Spinal cord (tissue), 10 donors: ENCODE measurements around the gene TEDC2. TPM values are rescaled to one million over a fixed set of nuclear protein-coding genes. Genes with fewer than 3 reads are reported as not detected.

Experiments
- DNase-seq, 6 donors: peaks; one replicate each; pipeline versions ENCODE4 v3.0.0 to v3.0.0-alpha.2; 2013 to 2015; ENCODE audit warnings: low spot score in 6 of 6, low read depth in 4 of 6
- H3K27ac ChIP-seq: one replicate; pipeline ENCODE4 v1.5.1; 2013; ENCODE audit warnings: low read depth, low read length, control low read depth
- H3K27me3 ChIP-seq: one replicate; pipeline ENCODE4 v1.6.1; 2013; ENCODE audit warnings: low read length; ENCODE audit not compliant: control insufficient read depth, insufficient read depth
- H3K36me3 ChIP-seq: one replicate; pipeline ENCODE4 v1.6.1; 2013; ENCODE audit warnings: low read length; ENCODE audit not compliant: control insufficient read depth, insufficient read depth
- H3K4me1 ChIP-seq: one replicate; pipeline ENCODE4 v1.6.1; 2013; ENCODE audit warnings: low read length; ENCODE audit not compliant: control insufficient read depth, insufficient read depth
- H3K4me3 ChIP-seq: one replicate; pipeline ENCODE4 v1.5.1; 2013; ENCODE audit warnings: low read depth, low read length, control low read depth
- H3K9me3 ChIP-seq: one replicate; pipeline ENCODE4 v1.6.1; 2013; ENCODE audit warnings: low read length; ENCODE audit not compliant: control insufficient read depth, insufficient read depth
- WGBS: methylation state at CpG from one replicate; pipeline ENCODE4 v1.1.5; 2013; ENCODE audit warnings: missing lambda C conversion rate; ENCODE audit not compliant: insufficient coverage; 5-methylcytosine and 5-hydroxymethylcytosine counted together
- polyA plus RNA-seq, 2 donors: library from polyadenylated mRNA; unstranded; fragments of 120-200 nt; gene quantifications; one replicate each; pipeline ENCODE4 v1.2.1, GENCODE V29; 2013; ENCODE audit not compliant: insufficient read length in 2 of 2
- small RNA-seq: library from RNA; depleted of rRNA; stranded (forward); fragments of <200 nt; gene quantifications from one replicate; pipeline ENCODE3, GENCODE V24; 2014; ENCODE audit warnings: low replicate concordance
- total RNA-seq, 2 donors: library from RNA; depleted of rRNA in 1 of 2; stranded (reverse); fragments of 120-200 nt in 1 of 2; fragments of >200 nt in 1 of 2; gene quantifications; one replicate each; pipeline versions ENCODE4 v1.2.3 to v1.2.4, GENCODE V29; 2013 to 2014
- donor health status: healthy.

The TEDC2 gene
- total and polyA plus RNA-seq, 4 donors = 4.4 to 12.1 (median 10.0) TPM

GRCh38 chr16:2507665-2508064 is 47.8 kb downstream of the TEDC2 start:
- Histone ChIP-seq H3K36me3 (peaks cover 32% of the 10 kb centered on the region), H3K9me3 (no peaks in the 10 kb centered on the region), H3K27me3 (no peaks in the 10 kb centered on the region), H3K4me1 (peaks cover 19% of the 10 kb centered on the region), H3K27ac (no peak overlapping the region), H3K4me3 (no peak overlapping the region)
- 94% methylated on average over 9 of the region's 11 CpGs for WGBS
- DNase-seq = no peak

- no peaks in the 10 kb centered on the region for H3K9me3 ChIP-seq
These were observed 49.0 kb downstream of the TEDC2 start for GRCh38 chr16:2508722-2509400.

GRCh38 chr16:2511128-2511800 is 51.4 kb downstream of the TEDC2 start:
- 38% methylated on average over 24 of the region's 24 CpGs for WGBS
- Histone ChIP-seq H3K36me3 (peaks cover 29% of the 10 kb centered on the region), H3K27ac (no peak overlapping the region), H3K27me3 (no peaks in the 10 kb centered on the region), H3K4me1 (peaks cover 40% of the 10 kb centered on the region), H3K4me3 (no peak overlapping the region), H3K9me3 (no peaks in the 10 kb centered on the region)
- peak in 2 of 6 donors; percentile 46 to 47 for DNase-seq

More at GRCh38 chr16:2508722-2509400, 49.0 kb downstream of the TEDC2 start:
- H3K36me3 ChIP-seq = peaks cover 28% of the 10 kb centered on the region
- DNase-seq = no peak
- H3K27ac ChIP-seq = no peak overlapping the region
- WGBS = 86% methylated on average over 16 of the region's 18 CpGs
- no peaks in the 10 kb centered on the region for H3K27me3 ChIP-seq
- peaks cover 22% of the 10 kb centered on the region for H3K4me1 ChIP-seq
- H3K4me3 ChIP-seq = no peak overlapping the region

- Histone ChIP-seq H3K9me3 (no peaks in the 10 kb centered on the region), H3K27ac (peak overlapping the region; percentile 63), H3K27me3 (no peaks in the 10 kb centered on the region), H3K4me3 (no peak overlapping the region), H3K4me1 (peaks cover 49% of the 10 kb centered on the region), H3K36me3 (peaks cover 29% of the 10 kb centered on the region)
- 87% methylated on average over 17 of the region's 17 CpGs for WGBS
- no peak for DNase-seq
These were observed 52.3 kb downstream of the TEDC2 start for GRCh38 chr16:2511996-2512734.

GRCh38 chr16:2512735-2513404 is 53.0 kb downstream of the TEDC2 start:
- peaks cover 56% of the 10 kb centered on the region for H3K4me1 ChIP-seq
- peaks cover 27% of the 10 kb centered on the region for H3K36me3 ChIP-seq
- 10% methylated on average over 12 of the region's 15 CpGs for WGBS
- H3K27me3 ChIP-seq = no peaks in the 10 kb centered on the region
- DNase-seq = peak in 1 of 6 donors; percentile 43
- H3K4me3 ChIP-seq = peak overlapping the region; percentile 61
- H3K9me3 ChIP-seq = no peaks in the 10 kb centered on the region
- H3K27ac ChIP-seq = peak overlapping the region; percentile 63

GRCh38 chr16:2513405-2514332 is 53.8 kb downstream of the TEDC2 start, which contains the start of gene ATP6V0C:
Gene ATP6V0C (plus strand): TSS chr16:2513952. CDS start chr16:2514104, 152 bp downstream.
- Histone ChIP-seq H3K4me1 (peaks cover 64% of the 10 kb centered on the region), H3K27me3 (no peaks in the 10 kb centered on the region), H3K9me3 (no peaks in the 10 kb centered on the region), H3K4me3 (peak within 1 kb of the TSS; percentile 78), H3K27ac (peak within 1 kb of the TSS; percentile 79), H3K36me3 (peaks cover 33% of the 10 kb centered on the region)
- WGBS = under 1% methylated on average over 120 of the region's 122 CpGs
- DNase-seq = peak; percentile 68 to 97 (median 82)

Small RNA genes within 50 kb of the gene (small RNA-seq; reads per million reads assigned to genes)
- gene MIR6768 = not detected

Other genes starting within 250 kb of the TEDC2 start
- 10 to 100 TPM in 1 of 2 donors, 1 to 10 TPM in 1; 5.2 to 13.3 TPM for gene BRICD5, start 249.2 kb upstream of the TEDC2 start, total RNA-seq
- gene BRICD5, start 249.2 kb upstream of the TEDC2 start, polyA plus RNA-seq = 10 to 100 TPM; 21.7 to 30.5 TPM
- 10 to 100 TPM; 15.9 to 16.9 TPM for gene PGP, start 245.3 kb upstream of the TEDC2 start, total RNA-seq
- 10 to 100 TPM; 26.7 to 35.7 TPM for gene PGP, start 245.3 kb upstream of the TEDC2 start, polyA plus RNA-seq
- 10 to 100 TPM; 18.0 to 29.2 TPM for gene E4F1, start 236.5 kb upstream of the TEDC2 start, total RNA-seq
- gene E4F1, start 236.5 kb upstream of the TEDC2 start, polyA plus RNA-seq = 10 to 100 TPM; 29.7 to 31.9 TPM
- 1 to 10 TPM; 1.9 to 2.6 TPM for gene DNASE1L2, start 223.7 kb upstream of the TEDC2 start, total RNA-seq
- 1 to 10 TPM; 5.2 to 6.1 TPM for gene DNASE1L2, start 223.7 kb upstream of the TEDC2 start, polyA plus RNA-seq
- 10 to 100 TPM; 18.8 to 52.6 TPM for gene ECI1, start 208.5 kb upstream of the TEDC2 start, total RNA-seq
- gene ECI1, start 208.5 kb upstream of the TEDC2 start, polyA plus RNA-seq = 10 to 100 TPM; 55.3 to 58.9 TPM
- gene RNPS1, start 192.0 kb upstream of the TEDC2 start, total RNA-seq = 100 to 1,000 TPM in 1 of 2 donors, 10 to 100 TPM in 1; 72.7 to 109 TPM
- 100 to 1,000 TPM; 265 to 285 TPM for gene RNPS1, start 192.0 kb upstream of the TEDC2 start, polyA plus RNA-seq
- 10 to 100 TPM; 34.3 to 61.0 TPM for gene ABCA3, start 119.4 kb upstream of the TEDC2 start, total RNA-seq
- 10 to 100 TPM; 87.9 to 88.5 TPM for gene ABCA3, start 119.4 kb upstream of the TEDC2 start, polyA plus RNA-seq
- 1 to 10 TPM; 7.6 to 8.9 TPM for gene CCNF, start 30.7 kb upstream of the TEDC2 start, total RNA-seq
- gene CCNF, start 30.7 kb upstream of the TEDC2 start, polyA plus RNA-seq = 10 to 100 TPM; 10.4 to 11.6 TPM
- 1 to 10 TPM; 1.6 to 3.0 TPM for gene NTN3, start 11.2 kb downstream of the TEDC2 start, total RNA-seq
- 1 to 10 TPM; 3.0 to 3.9 TPM for gene NTN3, start 11.2 kb downstream of the TEDC2 start, polyA plus RNA-seq
- 10 to 100 TPM; 22.2 to 22.8 TPM for gene TBC1D24, start 15.0 kb downstream of the TEDC2 start, total RNA-seq
- gene TBC1D24, start 15.0 kb downstream of the TEDC2 start, polyA plus RNA-seq = 10 to 100 TPM; 48.1 to 64.2 TPM
- 10 to 100 TPM; 42.6 to 47.9 TPM for gene ATP6V0C, start 53.8 kb downstream of the TEDC2 start, total RNA-seq
- 100 to 1,000 TPM; 642 to 659 TPM for gene ATP6V0C, start 53.8 kb downstream of the TEDC2 start, polyA plus RNA-seq
- 10 to 100 TPM; 15.4 to 38.0 TPM for gene AMDHD2, start 60.3 kb downstream of the TEDC2 start, total RNA-seq
- 10 to 100 TPM; 24.2 to 39.1 TPM for gene AMDHD2, start 60.3 kb downstream of the TEDC2 start, polyA plus RNA-seq
- under 1 TPM; 0.20 to 0.28 TPM for gene CEMP1, start 71.3 kb downstream of the TEDC2 start, total RNA-seq
- gene CEMP1, start 71.3 kb downstream of the TEDC2 start, polyA plus RNA-seq = 1 to 10 TPM; 6.7 to 8.1 TPM
- gene PDPK1, start 77.9 kb downstream of the TEDC2 start, total RNA-seq = 10 to 100 TPM; 31.7 to 37.6 TPM
- 10 to 100 TPM; 37.6 to 43.1 TPM for gene PDPK1, start 77.9 kb downstream of the TEDC2 start, polyA plus RNA-seq
- 10 to 100 TPM; 17.4 to 25.7 TPM for gene KCTD5, start 222.4 kb downstream of the TEDC2 start, total RNA-seq
- 10 to 100 TPM; 42.4 to 44.3 TPM for gene KCTD5, start 222.4 kb downstream of the TEDC2 start, polyA plus RNA-seq